GM19463 (cell line): ENCODE data around the gene STOM.

Experiments used
- ATAC-seq: cut with Tn5 transposase; IDR thresholded peaks from one replicate; pipeline ENCODE4 v1.9.1; 2021; ENCODE audit warnings: mild to moderate bottlenecking, moderate library complexity; ENCODE audit not compliant: unreplicated experiment

STOM gene

DNA sequence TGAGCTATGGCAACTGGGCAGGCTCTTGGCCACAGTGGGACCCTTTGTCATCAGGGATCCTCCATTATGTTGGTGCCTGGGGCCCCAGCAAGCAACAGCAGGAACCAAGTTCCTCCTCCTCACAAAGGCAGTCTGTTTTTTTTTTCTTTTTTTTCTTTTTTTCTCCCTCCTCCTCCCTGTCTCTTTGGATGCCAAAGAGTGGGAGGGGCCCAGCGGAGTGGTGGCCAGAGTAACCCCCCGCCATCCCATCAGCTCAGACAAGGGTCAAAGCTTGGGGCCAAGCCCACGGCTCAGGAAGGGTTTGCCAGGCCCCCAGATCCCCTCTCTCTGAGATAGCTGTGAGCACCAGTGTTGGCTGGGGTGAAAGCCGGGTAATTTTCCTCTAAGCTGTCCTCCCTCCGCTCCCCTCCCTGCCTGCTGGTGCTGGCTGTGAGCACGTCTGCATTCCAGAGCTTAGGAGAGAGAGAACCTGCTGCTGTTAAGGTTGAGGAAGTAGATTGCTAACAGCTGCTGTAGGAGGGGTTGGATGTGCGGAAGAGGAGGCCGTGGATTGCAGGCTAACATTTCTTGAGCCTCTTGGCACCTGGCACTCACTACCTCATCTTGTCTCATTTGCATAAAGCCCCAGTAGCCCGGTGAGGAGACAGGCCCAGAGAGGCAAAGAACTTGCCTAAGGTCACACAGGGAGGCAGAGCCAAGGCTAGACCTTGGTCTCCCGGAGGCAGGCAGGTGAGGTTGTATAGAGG is 80.9 kb downstream of the STOM start:
- ATAC-seq, result no peak
